HG03280 (cell line): ENCODE data around the gene FLNA.
"Not testable (repeated sequence)": the region's sequence is repeated elsewhere in the genome, so short reads cannot be mapped to it uniquely, and the experiment has no call there.

Experiments used
- ATAC-seq: cut with Tn5 transposase; IDR thresholded peaks from one replicate; pipeline ENCODE4 v1.9.1; 2021; ENCODE audit warnings: mild to moderate bottlenecking, moderate library complexity; ENCODE audit not compliant: unreplicated experiment

FLNA gene

GRCh38 chrX:154343620-154344019 is 30.8 kb downstream of the FLNA start:
- ATAC-seq = peak; percentile 27

GRCh38 chrX:154343063-154343462 is 31.4 kb downstream of the FLNA start:
- not testable (repeated sequence) for ATAC-seq

- peak; percentile 74 for ATAC-seq
Measured at GRCh38 chrX:154341399-154342298, 32.8 kb downstream of the FLNA start.

GRCh38 chrX:154334496-154334895 is 39.9 kb downstream of the FLNA start:
- ATAC-seq = no peak

- peak; percentile 63 for ATAC-seq
Measured at GRCh38 chrX:154333837-154334271, 40.6 kb downstream of the FLNA start.

- ATAC-seq = no peak
Measured at GRCh38 chrX:154333116-154333515, 41.3 kb downstream of the FLNA start.

- no peak for ATAC-seq
Measured at GRCh38 chrX:154332561-154332960, 41.9 kb downstream of the FLNA start.

GRCh38 chrX:154329294-154329693 is 45.1 kb downstream of the FLNA start:
- ATAC-seq = no peak

GRCh38 chrX:154328646-154329045 is 45.8 kb downstream of the FLNA start:
- no peak for ATAC-seq

- no peak for ATAC-seq
Measured at GRCh38 chrX:154327038-154327820, 47.2 kb downstream of the FLNA start.

GRCh38 chrX:154325541-154325940 is 48.9 kb downstream of the FLNA start:
- no peak for ATAC-seq

GRCh38 chrX:154323537-154323936 is 50.9 kb downstream of the FLNA start:
- ATAC-seq = no peak

GRCh38 chrX:154322890-154323289 is 51.5 kb downstream of the FLNA start:
- no peak for ATAC-seq

GRCh38 chrX:154321594-154321993 is 52.8 kb downstream of the FLNA start:
- ATAC-seq = no peak

- no peak for ATAC-seq
Measured at GRCh38 chrX:154321152-154321551, 53.3 kb downstream of the FLNA start.

- ATAC-seq = no peak
Measured at GRCh38 chrX:154320406-154320805, 54.0 kb downstream of the FLNA start.

- ATAC-seq = no peak
Measured at GRCh38 chrX:154317391-154317995, 56.9 kb downstream of the FLNA start.

GRCh38 chrX:154315416-154315815 is 59.0 kb downstream of the FLNA start:
- ATAC-seq = no peak

- ATAC-seq = no peak
Measured at GRCh38 chrX:154313147-154313546, 61.3 kb downstream of the FLNA start.

GRCh38 chrX:154312116-154312515 is 62.3 kb downstream of the FLNA start:
- ATAC-seq = no peak
